K562 (cell line): Measurements from ENCODE around the gene RAE1. TPM values are rescaled to one million over a fixed set of nuclear protein-coding genes. Genes with fewer than 3 reads are reported as not detected.
A peak's percentile ranks its signal among the peaks of the same experiment; 100 is the strongest.

Experiments
- BRD9 ChIP-seq: fragments of 450-650 bp; IDR thresholded peaks from 2 replicates; pipeline ENCODE4 v1.6.1; 2018; ENCODE audit warnings: low read depth; ENCODE audit not compliant: partially characterized antibody
- CBX5 ChIP-seq: IDR thresholded peaks from 2 replicates; pipeline ENCODE4 v1.6.1; 2014; ENCODE audit warnings: low read depth, borderline replicate concordance
- EHMT2 ChIP-seq: fragments of 450-650 bp; IDR thresholded peaks from 2 replicates; pipeline ENCODE4 v1.6.1; 2018; ENCODE audit warnings: antibody characterized with exemption
- MCM3 ChIP-seq: fragments of 450-650 bp; IDR thresholded peaks from 2 replicates; pipeline ENCODE4 v1.6.1; 2016
- MTA3 ChIP-seq: fragments of 450-650 bp; formaldehyde crosslinking; IDR thresholded peaks from 2 replicates; pipeline ENCODE4 v1.6.1; 2017; ENCODE audit warnings: mild to moderate bottlenecking, borderline replicate concordance
- NCOR1 ChIP-seq: fragments of 450-650 bp; IDR thresholded peaks from 2 replicates; pipeline ENCODE4 v1.6.1; 2016; ENCODE audit warnings: mild to moderate bottlenecking, moderate library complexity
- PHB ChIP-seq: fragments of 250-450 bp; sonication (Bioruptor Pico); IDR thresholded peaks from 2 replicates; pipeline ENCODE4 v1.5.0; 2021
- PURB ChIP-seq: sonication (generic); formaldehyde crosslinking; IDR thresholded peaks from 2 replicates; pipeline ENCODE4 v1.9.0; 2021; ENCODE audit warnings: low read depth, mild to moderate bottlenecking, missing genetic modification reagents
- SRF ChIP-seq, 2 experiments: fragments of 250-450, 450-650 bp in 1 of 2; sonication (Bioruptor Pico) in 1 of 2; sonication (generic) in 1 of 2; formaldehyde crosslinking; IDR thresholded peaks; 2 replicates each; pipeline versions ENCODE4 v1.5.0 to v1.5.1; 2020 to 2022; ENCODE audit warnings: mild to moderate bottlenecking in 1 of 2, missing genetic modification reagents in 1 of 2
- TAF15 ChIP-seq: fragments of 200-400 bp; formaldehyde crosslinking; IDR thresholded peaks from 2 replicates; pipeline ENCODE4 v1.6.1; 2017; ENCODE audit warnings: mild to moderate bottlenecking, low read depth, low read length, moderate library complexity
- TOE1 ChIP-seq, 2 experiments: fragments of 450-650 bp in 1 of 2; sonication (generic) in 1 of 2; formaldehyde crosslinking in 1 of 2; IDR thresholded peaks; 2 replicates each; pipeline versions ENCODE4 v1.7.1 to v1.8.0; 2016 to 2022; ENCODE audit warnings: borderline replicate concordance in 2 of 2, mild to moderate bottlenecking in 2 of 2, antibody characterized with exemption in 1 of 2, inconsistent platforms in 1 of 2, low read depth in 1 of 2, missing genetic modification reagents in 1 of 2, moderate library complexity in 1 of 2
- WHSC1 ChIP-seq: IDR thresholded peaks from one replicate; pipeline ENCODE4 v1.6.1; 2012; ENCODE audit warnings: low read length, control low read depth, inconsistent platforms
- ZFX ChIP-seq: sonication (generic); formaldehyde crosslinking; IDR thresholded peaks from 2 replicates; pipeline ENCODE4 v1.8.0; 2022; ENCODE audit warnings: mild to moderate bottlenecking, missing genetic modification reagents, moderate library complexity
- ZNF253 ChIP-seq: fragments of 250-450 bp; sonication (Bioruptor Pico); conservative IDR thresholded peaks from 2 replicates; pipeline ENCODE4 v1.6.1; 2021; ENCODE audit warnings: mild to moderate bottlenecking
- ZNF830 ChIP-seq: fragments of 250-450 bp; sonication (Bioruptor Pico); IDR thresholded peaks from 2 replicates; pipeline ENCODE4 v1.5.0; 2021; ENCODE audit warnings: mild to moderate bottlenecking
- polyA plus RNA-seq, 8 experiments: library from polyadenylated mRNA; depleted of rRNA in 4 of 8; stranded (reverse) in 5 of 8; unstranded in 3 of 8; fragments of >200 nt; fragmentation: Nextera tagmentation in 2 of 8; fragmentation: Illumina TruSeq in 1 of 8; extraction: Ambion mirVana in 2 of 8; extraction: Trizol in 1 of 8; gene quantifications; 2 replicates each; pipeline versions ENCODE4 v1.2.1 to v1.2.3, GENCODE V29; 2011 to 2014; ENCODE audit warnings: inconsistent platforms in 1 of 8, missing spikeins in 1 of 8
- total RNA-seq, 7 experiments: library from RNA; depleted of rRNA in 6 of 7; stranded (reverse); fragments of >200 nt in 6 of 7; fragmentation: Illumina TruSeq in 2 of 7; extraction: Trizol in 2 of 7; gene quantifications; 2 replicates each; pipeline versions ENCODE4 v1.2.1 to v1.2.3, GENCODE V29; 2011 to 2021; ENCODE audit warnings: low replicate concordance in 1 of 7
- TF ChIP-seq, protein P1 (sequence below): IDR thresholded peaks from 3 replicates; pipeline ENCODE4 v1.6.1; 2011; ENCODE audit warnings: borderline replicate concordance, mild to moderate bottlenecking, moderate library complexity; ENCODE audit not compliant: insufficient read length; ENCODE audit errors: extremely low read depth
- TF ChIP-seq, protein P2 (sequence below): fragments of 250-450 bp; sonication (Bioruptor Pico); IDR thresholded peaks from 2 replicates; pipeline ENCODE4 v1.9.0; 2021; ENCODE audit warnings: mild to moderate bottlenecking
- TF ChIP-seq, protein P3 (sequence below): fragments of 200-800 bp; sonication (Bioruptor generic); IDR thresholded peaks from 2 replicates; pipeline ENCODE4 v1.6.1; 2017; ENCODE audit warnings: missing genetic modification characterization, missing compliant biosample characterization
- TF ChIP-seq, protein P4 (sequence below): sonication (generic); formaldehyde crosslinking; IDR thresholded peaks from 2 replicates; pipeline ENCODE4 v1.8.0; 2022; ENCODE audit warnings: missing genetic modification reagents, mild to moderate bottlenecking, borderline replicate concordance
- TF ChIP-seq, protein P5 (sequence below): IDR thresholded peaks from 2 replicates; pipeline ENCODE4 v1.6.1; 2011; ENCODE audit not compliant: insufficient read length; ENCODE audit errors: extremely low read depth

Gene RAE1
- total and polyA plus RNA-seq, 9 of the 15 experiments (the other 6 are each of a cell fraction or from before 2014, with no cell fraction given) = 33.7 to 248 (median 77.7) TPM

DNA sequence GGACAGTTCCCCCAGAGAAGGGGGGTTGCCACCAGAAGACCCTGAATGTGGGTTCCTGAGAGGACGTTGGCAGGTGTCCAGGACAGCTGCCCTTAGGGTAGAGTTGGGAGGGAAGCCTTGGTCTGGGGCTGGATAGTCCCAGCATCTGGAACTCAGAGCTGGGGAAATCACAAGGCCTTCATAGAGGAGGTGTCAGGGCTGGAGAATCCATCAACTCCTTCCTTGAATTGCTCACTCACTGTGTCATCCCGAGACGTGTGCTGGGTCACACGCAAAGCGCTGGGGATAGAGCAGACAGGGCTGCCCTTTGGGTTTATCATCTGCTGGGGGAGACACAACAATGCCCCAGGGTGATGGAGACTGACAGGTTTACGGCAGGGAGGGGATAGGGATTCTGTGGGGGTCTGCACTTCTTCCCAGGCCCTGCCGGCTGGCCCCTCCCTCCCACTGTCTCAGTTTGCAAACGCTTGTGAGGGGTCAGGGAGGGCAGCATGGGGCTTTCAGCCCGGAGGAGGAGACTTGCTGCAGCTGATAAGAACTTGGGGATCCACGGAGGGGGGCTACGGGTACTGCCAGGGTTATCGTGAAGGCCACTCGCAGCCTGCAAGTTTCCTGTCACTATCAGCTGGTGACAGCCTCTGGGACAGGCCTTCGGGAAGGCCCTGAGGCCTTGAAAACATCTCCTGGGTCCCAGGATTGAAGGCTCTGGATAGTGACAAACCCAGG lies 58.8 kb downstream of the RAE1 start (continued):
- TF ChIP-seq, protein P1, sequence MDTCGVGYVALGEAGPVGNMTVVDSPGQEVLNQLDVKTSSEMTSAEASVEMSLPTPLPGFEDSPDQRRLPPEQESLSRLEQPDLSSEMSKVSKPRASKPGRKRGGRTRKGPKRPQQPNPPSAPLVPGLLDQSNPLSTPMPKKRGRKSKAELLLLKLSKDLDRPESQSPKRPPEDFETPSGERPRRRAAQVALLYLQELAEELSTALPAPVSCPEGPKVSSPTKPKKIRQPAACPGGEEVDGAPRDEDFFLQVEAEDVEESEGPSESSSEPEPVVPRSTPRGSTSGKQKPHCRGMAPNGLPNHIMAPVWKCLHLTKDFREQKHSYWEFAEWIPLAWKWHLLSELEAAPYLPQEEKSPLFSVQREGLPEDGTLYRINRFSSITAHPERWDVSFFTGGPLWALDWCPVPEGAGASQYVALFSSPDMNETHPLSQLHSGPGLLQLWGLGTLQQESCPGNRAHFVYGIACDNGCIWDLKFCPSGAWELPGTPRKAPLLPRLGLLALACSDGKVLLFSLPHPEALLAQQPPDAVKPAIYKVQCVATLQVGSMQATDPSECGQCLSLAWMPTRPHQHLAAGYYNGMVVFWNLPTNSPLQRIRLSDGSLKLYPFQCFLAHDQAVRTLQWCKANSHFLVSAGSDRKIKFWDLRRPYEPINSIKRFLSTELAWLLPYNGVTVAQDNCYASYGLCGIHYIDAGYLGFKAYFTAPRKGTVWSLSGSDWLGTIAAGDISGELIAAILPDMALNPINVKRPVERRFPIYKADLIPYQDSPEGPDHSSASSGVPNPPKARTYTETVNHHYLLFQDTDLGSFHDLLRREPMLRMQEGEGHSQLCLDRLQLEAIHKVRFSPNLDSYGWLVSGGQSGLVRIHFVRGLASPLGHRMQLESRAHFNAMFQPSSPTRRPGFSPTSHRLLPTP = peak; percentile 78
- TF ChIP-seq, protein P2, sequence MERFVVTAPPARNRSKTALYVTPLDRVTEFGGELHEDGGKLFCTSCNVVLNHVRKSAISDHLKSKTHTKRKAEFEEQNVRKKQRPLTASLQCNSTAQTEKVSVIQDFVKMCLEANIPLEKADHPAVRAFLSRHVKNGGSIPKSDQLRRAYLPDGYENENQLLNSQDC (CRISPR knock-in tag) = no peak
- TF ChIP-seq PHB = no peak
- 0 out of 2 replicates have a peak, but pooled peaks have one; percentile 59 for TF ChIP-seq TOE1 (IDR thresholded peaks at IDR 0.05; ENCODE audit: borderline replicate concordance)
- TF ChIP-seq TOE1 (CRISPR knock-in tag; IDR thresholded peaks at IDR 0.05; ENCODE audit: borderline replicate concordance, low read depth) = no peak
- TF ChIP-seq BRD9 = peak; percentile 32
- no peak for TF ChIP-seq MCM3
- TF ChIP-seq CBX5 = no peak
- TF ChIP-seq ZFX (CRISPR knock-in tag) = peak; percentile 80
- TF ChIP-seq, protein P3, sequence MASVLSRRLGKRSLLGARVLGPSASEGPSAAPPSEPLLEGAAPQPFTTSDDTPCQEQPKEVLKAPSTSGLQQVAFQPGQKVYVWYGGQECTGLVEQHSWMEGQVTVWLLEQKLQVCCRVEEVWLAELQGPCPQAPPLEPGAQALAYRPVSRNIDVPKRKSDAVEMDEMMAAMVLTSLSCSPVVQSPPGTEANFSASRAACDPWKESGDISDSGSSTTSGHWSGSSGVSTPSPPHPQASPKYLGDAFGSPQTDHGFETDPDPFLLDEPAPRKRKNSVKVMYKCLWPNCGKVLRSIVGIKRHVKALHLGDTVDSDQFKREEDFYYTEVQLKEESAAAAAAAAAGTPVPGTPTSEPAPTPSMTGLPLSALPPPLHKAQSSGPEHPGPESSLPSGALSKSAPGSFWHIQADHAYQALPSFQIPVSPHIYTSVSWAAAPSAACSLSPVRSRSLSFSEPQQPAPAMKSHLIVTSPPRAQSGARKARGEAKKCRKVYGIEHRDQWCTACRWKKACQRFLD (CRISPR knock-in tag) = no peak
- TF ChIP-seq WHSC1 = no peak
- TF ChIP-seq, protein P4, sequence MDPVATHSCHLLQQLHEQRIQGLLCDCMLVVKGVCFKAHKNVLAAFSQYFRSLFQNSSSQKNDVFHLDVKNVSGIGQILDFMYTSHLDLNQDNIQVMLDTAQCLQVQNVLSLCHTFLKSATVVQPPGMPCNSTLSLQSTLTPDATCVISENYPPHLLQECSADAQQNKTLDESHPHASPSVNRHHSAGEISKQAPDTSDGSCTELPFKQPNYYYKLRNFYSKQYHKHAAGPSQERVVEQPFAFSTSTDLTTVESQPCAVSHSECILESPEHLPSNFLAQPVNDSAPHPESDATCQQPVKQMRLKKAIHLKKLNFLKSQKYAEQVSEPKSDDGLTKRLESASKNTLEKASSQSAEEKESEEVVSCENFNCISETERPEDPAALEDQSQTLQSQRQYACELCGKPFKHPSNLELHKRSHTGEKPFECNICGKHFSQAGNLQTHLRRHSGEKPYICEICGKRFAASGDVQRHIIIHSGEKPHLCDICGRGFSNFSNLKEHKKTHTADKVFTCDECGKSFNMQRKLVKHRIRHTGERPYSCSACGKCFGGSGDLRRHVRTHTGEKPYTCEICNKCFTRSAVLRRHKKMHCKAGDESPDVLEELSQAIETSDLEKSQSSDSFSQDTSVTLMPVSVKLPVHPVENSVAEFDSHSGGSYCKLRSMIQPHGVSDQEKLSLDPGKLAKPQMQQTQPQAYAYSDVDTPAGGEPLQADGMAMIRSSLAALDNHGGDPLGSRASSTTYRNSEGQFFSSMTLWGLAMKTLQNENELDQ (CRISPR knock-in tag) = no peak
- TF ChIP-seq, protein P5, sequence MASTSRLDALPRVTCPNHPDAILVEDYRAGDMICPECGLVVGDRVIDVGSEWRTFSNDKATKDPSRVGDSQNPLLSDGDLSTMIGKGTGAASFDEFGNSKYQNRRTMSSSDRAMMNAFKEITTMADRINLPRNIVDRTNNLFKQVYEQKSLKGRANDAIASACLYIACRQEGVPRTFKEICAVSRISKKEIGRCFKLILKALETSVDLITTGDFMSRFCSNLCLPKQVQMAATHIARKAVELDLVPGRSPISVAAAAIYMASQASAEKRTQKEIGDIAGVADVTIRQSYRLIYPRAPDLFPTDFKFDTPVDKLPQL = no peak
- TF ChIP-seq ZNF830 (CRISPR knock-in tag) = no peak
- no peak for TF ChIP-seq ZNF253 (CRISPR knock-in tag)
- no peak for TF ChIP-seq TAF15
- TF ChIP-seq EHMT2 = no peak
- TF ChIP-seq PURB (CRISPR knock-in tag) = no peak
- TF ChIP-seq NCOR1 = peak; percentile 98
- peak; percentile 96 for TF ChIP-seq MTA3
- no peak for TF ChIP-seq SRF (CRISPR knock-in tag; IDR thresholded peaks at IDR 0.05)
